ENCODE measurements around the gene GKN2. TPM values are rescaled to one million over a fixed set of nuclear protein-coding genes. Genes with fewer than 3 reads are reported as not detected.

The GKN2 gene, protein sequence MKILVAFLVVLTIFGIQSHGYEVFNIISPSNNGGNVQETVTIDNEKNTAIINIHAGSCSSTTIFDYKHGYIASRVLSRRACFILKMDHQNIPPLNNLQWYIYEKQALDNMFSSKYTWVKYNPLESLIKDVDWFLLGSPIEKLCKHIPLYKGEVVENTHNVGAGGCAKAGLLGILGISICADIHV
- total RNA-seq (2021), result not detected in 2 replicates
- long read RNA-seq, result 0 reads

DNA sequence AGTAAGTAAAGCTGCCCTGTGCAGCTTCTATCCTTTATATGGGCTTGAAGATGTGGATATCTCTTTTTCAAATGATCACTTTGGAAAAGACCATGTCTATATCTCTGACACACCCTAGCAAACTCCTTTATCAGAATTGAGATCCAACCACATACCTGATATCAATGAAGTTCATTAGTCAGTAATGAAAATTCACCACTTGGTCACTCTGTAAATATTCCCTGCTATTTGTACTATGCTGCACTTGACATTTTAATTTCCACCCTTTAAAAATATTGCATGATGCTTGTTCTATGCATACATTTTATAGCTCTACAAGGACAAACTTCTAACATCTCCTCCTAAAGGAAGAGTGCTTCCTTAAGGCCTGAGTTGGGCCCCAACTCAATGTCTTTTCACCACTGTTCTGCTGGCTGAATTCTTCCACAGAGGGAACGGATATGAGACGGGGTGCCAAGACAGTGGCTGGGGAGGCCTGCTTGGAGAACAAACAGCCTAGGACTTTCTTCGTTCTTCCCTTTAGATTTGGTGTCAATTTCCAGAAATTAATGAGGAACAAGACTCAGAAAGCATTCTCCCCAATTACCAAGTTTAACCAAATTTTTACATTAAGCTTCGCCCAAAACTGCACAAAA is at the start of gene GKN2:
Gene GKN2, minus strand, starts transcription at position 7 of the 635 bp plus-strand sequence. CDS start 32 bp downstream, outside the sequence.
- Mint-ChIP-seq H3K27me3 (ENCODE audit: low read depth) (peaks cover 16% of the 10 kb centered on the region), H3K4me3 (no peak within 1 kb of the TSS), H3K4me1 (peaks cover 9 to 11% of the 10 kb centered on the region in 2 experiments), H3K36me3 (ENCODE audit: insufficient read depth in 1 of 3, low read depth in 3 of 3) (no peaks in the 10 kb centered on the region; a peak in 2 of 7 replicates), H3K9me3 (peaks cover 0 to 5% of the 10 kb centered on the region in 2 experiments; a peak in 2 of 5 replicates), H3K27ac (no peak within 1 kb of the TSS)
- no peak within 1 kb of the TSS for H4K5ac ChIP-seq (ENCODE audit: insufficient read length, low read depth, low read length)
- no peaks in the 10 kb centered on the region for H3K4me1 ChIP-seq (ENCODE audit: insufficient read depth, low read length)
- TF ChIP-seq, protein P1, sequence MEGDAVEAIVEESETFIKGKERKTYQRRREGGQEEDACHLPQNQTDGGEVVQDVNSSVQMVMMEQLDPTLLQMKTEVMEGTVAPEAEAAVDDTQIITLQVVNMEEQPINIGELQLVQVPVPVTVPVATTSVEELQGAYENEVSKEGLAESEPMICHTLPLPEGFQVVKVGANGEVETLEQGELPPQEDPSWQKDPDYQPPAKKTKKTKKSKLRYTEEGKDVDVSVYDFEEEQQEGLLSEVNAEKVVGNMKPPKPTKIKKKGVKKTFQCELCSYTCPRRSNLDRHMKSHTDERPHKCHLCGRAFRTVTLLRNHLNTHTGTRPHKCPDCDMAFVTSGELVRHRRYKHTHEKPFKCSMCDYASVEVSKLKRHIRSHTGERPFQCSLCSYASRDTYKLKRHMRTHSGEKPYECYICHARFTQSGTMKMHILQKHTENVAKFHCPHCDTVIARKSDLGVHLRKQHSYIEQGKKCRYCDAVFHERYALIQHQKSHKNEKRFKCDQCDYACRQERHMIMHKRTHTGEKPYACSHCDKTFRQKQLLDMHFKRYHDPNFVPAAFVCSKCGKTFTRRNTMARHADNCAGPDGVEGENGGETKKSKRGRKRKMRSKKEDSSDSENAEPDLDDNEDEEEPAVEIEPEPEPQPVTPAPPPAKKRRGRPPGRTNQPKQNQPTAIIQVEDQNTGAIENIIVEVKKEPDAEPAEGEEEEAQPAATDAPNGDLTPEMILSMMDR (conservative IDR thresholded peaks at IDR 0.05), result no peak
- no CpG with 5 or more reads among the region's 4 CpGs for WGBS (ENCODE audit: extremely low coverage, insufficient read length, low lambda C conversion rate)
- H3K9me3 ChIP-seq (ENCODE audit: control insufficient read depth, low read depth, low read length), result no peaks in the 10 kb centered on the region
- no peaks in the 10 kb centered on the region for H3K27me3 ChIP-seq (ENCODE audit: insufficient read depth, low read length)
- no peak within 1 kb of the TSS for H4K91ac ChIP-seq (ENCODE audit: insufficient read length, low read depth, low read length)
- no peak within 1 kb of the TSS for H2BK12ac ChIP-seq (ENCODE audit: insufficient read length, low read depth, low read length)
- no peaks in the 10 kb centered on the region for H3K79me2 ChIP-seq (ENCODE audit: insufficient read depth, low read length)
- H3K23me2 ChIP-seq (ENCODE audit: insufficient read length, low read depth, low read length, poor library complexity, severe bottlenecking), result no peaks in the 10 kb centered on the region
- no peak within 1 kb of the TSS for H2BK5ac ChIP-seq (ENCODE audit: insufficient read length, low read length)
- H3K9ac ChIP-seq (ENCODE audit: extremely low read depth, insufficient read length, low read length), result no peak within 1 kb of the TSS
- no peak within 1 kb of the TSS for H3K23ac ChIP-seq (ENCODE audit: insufficient read length, low read depth, low read length)
- H3K18ac ChIP-seq (ENCODE audit: insufficient read length, low read depth, low read length), result no peak within 1 kb of the TSS
- no peak within 1 kb of the TSS for H4K8ac ChIP-seq (replicated peaks; ENCODE audit: insufficient read length, low read depth, low read length)
- no peak within 1 kb of the TSS for H2BK120ac ChIP-seq (ENCODE audit: low read depth, low read length, poor library complexity, severe bottlenecking)
- no peak within 1 kb of the TSS for H2BK15ac ChIP-seq (ENCODE audit: low read depth, low read length)
- no peak for DNase-seq
- no peak within 1 kb of the TSS for H2BK20ac ChIP-seq (ENCODE audit: low read depth, low read length, poor library complexity, severe bottlenecking)
- H3K14ac ChIP-seq (ENCODE audit: insufficient read depth, low read length), result no peak within 1 kb of the TSS
- no peak within 1 kb of the TSS for H3T11ph ChIP-seq (ENCODE audit: low read length)
- H2AK5ac ChIP-seq (ENCODE audit: insufficient read length, low read length), result no peak within 1 kb of the TSS
- no peak within 1 kb of the TSS for H3K4me2 ChIP-seq (ENCODE audit: insufficient read depth, insufficient read length, low read length)
- no peak within 1 kb of the TSS for H2AFZ ChIP-seq (ENCODE audit: low read length)
- H3K4ac ChIP-seq (ENCODE audit: low read depth, low read length), result no peak within 1 kb of the TSS
- no peak within 1 kb of the TSS for H3K27ac ChIP-seq (ENCODE audit: insufficient read length, low read depth, low read length)
- no peaks in the 10 kb centered on the region for H3K79me1 ChIP-seq (ENCODE audit: insufficient read depth, low read depth, low read length, poor library complexity, severe bottlenecking)
- H3K56ac ChIP-seq (ENCODE audit: insufficient read length, low read depth, low read length), result no peak within 1 kb of the TSS
- no peaks in the 10 kb centered on the region for H4K20me1 ChIP-seq (ENCODE audit: control insufficient read depth, insufficient read depth, insufficient read length)

Data from H9 (cell line).